C4-2B (cell line): ENCODE measurements around the gene NACC2.
"Not testable (repeated sequence)": the region's sequence is repeated elsewhere in the genome, so short reads cannot be mapped to it uniquely, and the experiment has no call there.

ENCODE experiments used
- CTCF ChIP-seq: fragments of 450-650 bp; conservative IDR thresholded peaks from 2 replicates; pipeline ENCODE4 v1.5.1; 2017; ENCODE audit warnings: mild to moderate bottlenecking
- ZFX ChIP-seq: fragments of 450-650 bp; IDR thresholded peaks from 2 replicates; pipeline ENCODE4 v1.6.1; 2017

GRCh38 chr9:135966916-135967260 is 128.2 kb downstream of the NACC2 start:
- TF ChIP-seq CTCF, ZFX: not testable (repeated sequence)
